GM21390 (cell line): ENCODE measurements around the gene PLD1.

Experiments
- ATAC-seq: cut with Tn5 transposase; IDR thresholded peaks from one replicate; pipeline ENCODE4 v1.9.1; 2021; ENCODE audit not compliant: unreplicated experiment

Gene PLD1

GRCh38 chr3:171837698-171838097 is 27.4 kb upstream of the PLD1 start:
- ATAC-seq: no peak

- ATAC-seq: no peak
These were observed 26.6 kb upstream of the PLD1 start for GRCh38 chr3:171836855-171837254.

- no peak for ATAC-seq
These were observed 25.3 kb upstream of the PLD1 start for GRCh38 chr3:171835613-171836012.

- ATAC-seq: no peak
These were observed 24.8 kb upstream of the PLD1 start for GRCh38 chr3:171835116-171835515.

- ATAC-seq: no peak
These were observed 24.1 kb upstream of the PLD1 start for GRCh38 chr3:171834461-171834801.

GRCh38 chr3:171833789-171834460 is 23.6 kb upstream of the PLD1 start:
- no peak for ATAC-seq

- no peak for ATAC-seq
These were observed 22.7 kb upstream of the PLD1 start for GRCh38 chr3:171832989-171833388.

- no peak for ATAC-seq
These were observed 21.7 kb upstream of the PLD1 start for GRCh38 chr3:171831936-171832335.

GRCh38 chr3:171830518-171830875 is 20.2 kb upstream of the PLD1 start:
- ATAC-seq: no peak

GRCh38 chr3:171829841-171830517 is 19.7 kb upstream of the PLD1 start:
- ATAC-seq: peak; percentile 64

GRCh38 chr3:171828902-171829770 is 18.9 kb upstream of the PLD1 start:
- ATAC-seq: no peak

- ATAC-seq: no peak
These were observed 17.7 kb upstream of the PLD1 start for GRCh38 chr3:171827836-171828458.

- ATAC-seq: no peak
These were observed 17.1 kb upstream of the PLD1 start for GRCh38 chr3:171827385-171827784.

GRCh38 chr3:171825222-171825828 is 15.0 kb upstream of the PLD1 start:
- no peak for ATAC-seq

- ATAC-seq: no peak
These were observed 14.5 kb upstream of the PLD1 start for GRCh38 chr3:171824824-171825221.

GRCh38 chr3:171824116-171824515 is 13.8 kb upstream of the PLD1 start:
- no peak for ATAC-seq

GRCh38 chr3:171822431-171823106 is 12.3 kb upstream of the PLD1 start:
- no peak for ATAC-seq

- ATAC-seq: no peak
These were observed 11.6 kb upstream of the PLD1 start for GRCh38 chr3:171821778-171822358.

GRCh38 chr3:171821044-171821443 is 10.8 kb upstream of the PLD1 start:
- no peak for ATAC-seq

GRCh38 chr3:171817074-171817800 is 7.0 kb upstream of the PLD1 start:
- ATAC-seq: no peak
